H1 (cell line): Measurements from ENCODE around the gene HRH2. TPM values are rescaled to one million over a fixed set of nuclear protein-coding genes. Genes with fewer than 3 reads are reported as not detected.

Experiments used
- CTCF ChIA-PET: fragments of 300-600 bp; sonication (Branson Sonifier 250); formaldehyde crosslinking; loops from one replicate; lab custom pipeline; 2021; ENCODE audit not compliant: partially characterized antibody; lab: Charles Lee
- POLR2A ChIA-PET: fragments of 300-600 bp; sonication (Branson Sonifier 250); formaldehyde crosslinking; loops from one replicate; lab custom pipeline; 2021; ENCODE audit warnings: inconsistent platforms; ENCODE audit not compliant: partially characterized antibody; lab: Charles Lee
- DNase-seq, 2 experiments: peaks; one replicate each; pipeline versions ENCODE4 v3.0.0 to v3.0.0-alpha.2; 2010 to 2022; ENCODE audit warnings: low spot score in 2 of 2, low read depth in 1 of 2, mixed read lengths in 1 of 2
- FAIRE-seq: peaks from 2 replicates; lab custom pipeline; 2011; peaks lifted over from hg19 to GRCh38; lab: Jason Lieb, UNC
- H2AFZ ChIP-seq: 2 replicates; pipeline ENCODE4 v1.8.1; 2012; ENCODE audit warnings: low read length, inconsistent platforms
- H2AK5ac ChIP-seq: 2 replicates; pipeline ENCODE4 v1.6.1; 2013; ENCODE audit warnings: low read depth, low read length
- H2BK120ac ChIP-seq: replicated peaks from 2 replicates; pipeline ENCODE3; 2013; ENCODE audit warnings: low read depth, low read length, inconsistent platforms
- H2BK12ac ChIP-seq: 2 replicates; pipeline ENCODE4 v1.6.1; 2013; ENCODE audit warnings: low read depth, low read length
- H2BK15ac ChIP-seq: 2 replicates; pipeline ENCODE4 v1.6.1; 2013; ENCODE audit warnings: low read length
- H2BK20ac ChIP-seq: 2 replicates; pipeline ENCODE4 v1.6.1; 2013; ENCODE audit warnings: low read length
- H2BK5ac ChIP-seq: 2 replicates; pipeline ENCODE4 v1.6.1; 2013; ENCODE audit warnings: low read depth, low read length
- H3K14ac ChIP-seq: 2 replicates; pipeline ENCODE4 v1.6.1; 2013; ENCODE audit warnings: inconsistent platforms; ENCODE audit not compliant: insufficient read length
- H3K18ac ChIP-seq: 2 replicates; pipeline ENCODE4 v1.6.1; 2013; ENCODE audit warnings: low read length; ENCODE audit errors: extremely low read depth
- H3K23ac ChIP-seq: 2 replicates; pipeline ENCODE4 v1.6.1; 2013; ENCODE audit warnings: inconsistent platforms; ENCODE audit not compliant: insufficient read length
- H3K23me2 ChIP-seq: 2 replicates; pipeline ENCODE4 v1.6.1; 2013; ENCODE audit warnings: low read depth, low read length
- H3K27ac ChIP-seq: 2 replicates; pipeline ENCODE4 v1.6.1; 2011; ENCODE audit warnings: low read depth, low read length, inconsistent platforms
- H3K27me3 ChIP-seq, 4 experiments: replicated peaks in 1 of 4; 1 replicate in 1 of 4; 2 replicates in 3 of 4; pipeline versions ENCODE4 v1.6.1 to v1.8.1; 2011 to 2013; ENCODE audit warnings: low read length in 3 of 4, mild to moderate bottlenecking in 3 of 4, inconsistent platforms in 2 of 4, mixed read lengths in 2 of 4, moderate library complexity in 1 of 4; ENCODE audit not compliant: control insufficient read depth in 3 of 4, insufficient read depth in 3 of 4; ENCODE audit errors: extremely low read depth in 1 of 4
- H3K36me3 ChIP-seq, 4 experiments: 2 replicates each; pipeline versions ENCODE4 v1.6.1 to v1.8.1; 2011 to 2013; ENCODE audit warnings: mild to moderate bottlenecking in 4 of 4, low read length in 3 of 4, moderate library complexity in 2 of 4, control low read depth in 1 of 4, inconsistent platforms in 1 of 4; ENCODE audit not compliant: insufficient read depth in 4 of 4, control insufficient read depth in 2 of 4
- H3K4ac ChIP-seq: replicated peaks from 2 replicates; pipeline ENCODE3; 2013; ENCODE audit warnings: low read length, low read depth, mixed read lengths, inconsistent platforms; ENCODE audit not compliant: insufficient read length
- H3K4me1 ChIP-seq, 4 experiments: replicated peaks in 1 of 4; 1 replicate in 1 of 4; 2 replicates in 3 of 4; pipeline versions ENCODE4 v1.6.1 to v1.8.1; 2011 to 2013; ENCODE audit warnings: low read length in 3 of 4, inconsistent platforms in 2 of 4, mixed read lengths in 1 of 4; ENCODE audit not compliant: insufficient read depth in 4 of 4, control insufficient read depth in 3 of 4
- H3K4me2 ChIP-seq, 2 experiments: 2 replicates each; pipeline versions ENCODE4 v1.6.1 to v1.8.1; 2011 to 2013; ENCODE audit warnings: low read depth in 2 of 2, low read length in 2 of 2, control low read depth in 1 of 2, inconsistent platforms in 1 of 2, mild to moderate bottlenecking in 1 of 2; ENCODE audit not compliant: insufficient read depth in 1 of 2
- H3K4me3 ChIP-seq, 4 experiments: fragments of 200-600, 300-600 bp in 1 of 4; sonication (generic), shearing (Covaris generic), sonication (Bioruptor Twin) in 1 of 4; 2 replicates each; pipeline versions ENCODE4 v1.5.1 to v1.8.1; 2011 to 2016; ENCODE audit warnings: low read length in 4 of 4, low read depth in 3 of 4, control low read depth in 2 of 4, inconsistent platforms in 2 of 4, mild to moderate bottlenecking in 2 of 4, mixed read lengths in 1 of 4, moderate library complexity in 1 of 4; ENCODE audit not compliant: insufficient read depth in 2 of 4; ENCODE audit errors: extremely low read depth in 1 of 4
- H3K56ac ChIP-seq: replicated peaks from 2 replicates; pipeline ENCODE3; 2013; ENCODE audit warnings: low read depth, mild to moderate bottlenecking, mixed read lengths, low read length, inconsistent platforms; ENCODE audit not compliant: insufficient read length
- H3K79me1 ChIP-seq: 2 replicates; pipeline ENCODE4 v1.6.1; 2013; ENCODE audit warnings: low read depth, low read length, control low read depth
- H3K79me2 ChIP-seq, 2 experiments: 2 replicates each; pipeline versions ENCODE4 v1.6.1 to v1.8.1; 2012 to 2013; ENCODE audit warnings: low read length in 2 of 2, mild to moderate bottlenecking in 2 of 2, inconsistent platforms in 1 of 2; ENCODE audit not compliant: insufficient read depth in 2 of 2, control insufficient read depth in 1 of 2
- H3K9ac ChIP-seq, 4 experiments: replicated peaks in 1 of 4; 1 replicate in 1 of 4; 2 replicates in 3 of 4; pipeline versions ENCODE4 v1.6.1 to v1.8.1; 2011 to 2013; ENCODE audit warnings: low read depth in 3 of 4, low read length in 3 of 4, control low read depth in 2 of 4, mild to moderate bottlenecking in 2 of 4, moderate library complexity in 2 of 4, inconsistent platforms in 1 of 4; ENCODE audit errors: extremely low read depth in 1 of 4
- H3K9me3 ChIP-seq, 2 experiments: 2 replicates each; pipeline versions ENCODE4 v1.6.1 to v1.8.1; 2012 to 2013; ENCODE audit warnings: mild to moderate bottlenecking in 2 of 2, moderate library complexity in 2 of 2, control low read depth in 1 of 2, inconsistent platforms in 1 of 2, low read depth in 1 of 2, low read length in 1 of 2, mixed read lengths in 1 of 2; ENCODE audit not compliant: insufficient read depth in 2 of 2
- H4K20me1 ChIP-seq, 2 experiments: replicated peaks in 1 of 2; 2 replicates each; pipeline versions ENCODE3 to v1.8.1; 2011 to 2013; ENCODE audit warnings: inconsistent platforms in 2 of 2, low read length in 2 of 2, mild to moderate bottlenecking in 1 of 2; ENCODE audit not compliant: insufficient read depth in 2 of 2, control insufficient read depth in 1 of 2
- H4K5ac ChIP-seq: 2 replicates; pipeline ENCODE4 v1.6.1; 2013; ENCODE audit warnings: low read length, low read depth, mixed read lengths, inconsistent platforms; ENCODE audit not compliant: insufficient read length
- H4K8ac ChIP-seq: 2 replicates; pipeline ENCODE4 v1.8.0; 2013; ENCODE audit warnings: mild to moderate bottlenecking, moderate library complexity, low read length, inconsistent platforms; ENCODE audit not compliant: insufficient read depth; ENCODE audit errors: extremely low read depth
- H4K91ac ChIP-seq: replicated peaks from 2 replicates; pipeline ENCODE3; 2013; ENCODE audit warnings: low read length, mixed read lengths, inconsistent platforms; ENCODE audit not compliant: insufficient read length
- CBX5 ChIP-seq: fragments of 300-800, 300-1000 bp; sonication (generic); IDR thresholded peaks from 2 replicates; pipeline ENCODE4 v1.7.1; 2016; ENCODE audit warnings: antibody characterized with exemption, low read length, low read depth
- CBX8 ChIP-seq: fragments of 300-800, 300-1000 bp; sonication (generic); IDR thresholded peaks from 2 replicates; pipeline ENCODE4 v1.7.1; 2016; ENCODE audit warnings: low read depth, low read length, borderline replicate concordance
- EZH2 ChIP-seq: fragments of 200-600 bp; sonication (generic); IDR thresholded peaks from 2 replicates; pipeline ENCODE4 v1.7.1; 2012; ENCODE audit warnings: low read depth, mild to moderate bottlenecking, moderate library complexity, low read length, inconsistent platforms; ENCODE audit not compliant: severe bottlenecking
- GTF2F1 ChIP-seq: IDR thresholded peaks from 2 replicates; pipeline ENCODE4 v1.6.1; 2012; ENCODE audit warnings: low read depth, low read length, improper control_type of control experiment, borderline replicate concordance
- HDAC6 ChIP-seq: IDR thresholded peaks from one replicate; pipeline ENCODE4 v1.7.1; 2012; ENCODE audit warnings: low read depth, mild to moderate bottlenecking, inconsistent platforms, low read length, moderate library complexity
- JUN ChIP-seq: IDR thresholded peaks from 2 replicates; pipeline ENCODE4 v1.6.1; 2011; ENCODE audit warnings: low read depth, mild to moderate bottlenecking, improper control_type of control experiment, low read length
- NANOG ChIP-seq: IDR thresholded peaks from 2 replicates; pipeline ENCODE4 v1.6.1; 2011; ENCODE audit warnings: low read length, low read depth, mild to moderate bottlenecking, inconsistent platforms; ENCODE audit not compliant: insufficient read depth, poor library complexity, severe bottlenecking
- RBBP5 ChIP-seq: IDR thresholded peaks from 2 replicates; pipeline ENCODE4 v1.7.1; 2012; ENCODE audit warnings: low read depth, mild to moderate bottlenecking, inconsistent platforms, low read length, moderate library complexity, borderline replicate concordance
- SAP30 ChIP-seq: fragments of 300-600 bp; sonication (generic); IDR thresholded peaks from 2 replicates; pipeline ENCODE4 v1.7.1; 2012; ENCODE audit warnings: low read length, moderate library complexity, mild to moderate bottlenecking, inconsistent platforms; ENCODE audit not compliant: insufficient read depth, insufficient replicate concordance
- SP1 ChIP-seq: IDR thresholded peaks from 2 replicates; pipeline ENCODE4 v1.6.1; 2011; ENCODE audit warnings: low read depth, low read length
- TAF1 ChIP-seq: IDR thresholded peaks from 2 replicates; pipeline ENCODE4 v1.6.1; 2011; ENCODE audit warnings: mild to moderate bottlenecking, low read depth, low read length
- TCF12 ChIP-seq: IDR thresholded peaks from 2 replicates; pipeline ENCODE4 v1.6.1; 2011; ENCODE audit warnings: low read depth, mild to moderate bottlenecking, low read length
- TEAD4 ChIP-seq: IDR thresholded peaks from 2 replicates; pipeline ENCODE4 v1.6.1; 2012; ENCODE audit warnings: low read depth, low read length, inconsistent platforms, mixed read lengths
- WGBS, 2 experiments: shearing (Covaris generic) in 1 of 2; methylation state at CpG; one replicate each; pipeline versions ENCODE4 v1.1.6 to v1.1.7; 2013 to 2015; ENCODE audit warnings: low lambda C conversion rate in 2 of 2, mixed read lengths in 2 of 2, inconsistent platforms in 1 of 2, low coverage in 1 of 2, missing lambda C conversion rate in 1 of 2; ENCODE audit not compliant: insufficient replicate concordance in 2 of 2, insufficient coverage in 1 of 2, insufficient read length in 1 of 2; ENCODE audit errors: extremely low coverage in 1 of 2, missing lambda C conversion rate in 1 of 2; 5-methylcytosine and 5-hydroxymethylcytosine counted together
- polyA plus RNA-seq, 7 experiments: library from polyadenylated mRNA; depleted of rRNA in 3 of 7; stranded (reverse) in 5 of 7; unstranded in 2 of 7; fragments of >200 nt in 5 of 7; fragments of 200-250 nt in 2 of 7; gene quantifications; 1 replicate in 5 of 7; 2 replicates in 1 of 7; 4 replicates in 1 of 7; pipeline versions ENCODE4 v1.2.1 to v1.2.3, GENCODE V29; 2011 to 2013; ENCODE audit warnings: missing spikeins in 2 of 7, mixed read lengths in 2 of 7
- total RNA-seq: library from RNA; stranded (reverse); fragmentation: NEBNext Ultra II Directional; extraction: Animal tissue kit (Norgen Biotek cat#: 25700); gene quantifications from 2 replicates; pipeline ENCODE4 v1.2.1, GENCODE V29; 2021

Gene HRH2
- total and polyA plus RNA-seq, 2 of the 8 experiments (the other 6 are each of a cell fraction or from before 2014, with no cell fraction given): 7.8 to 8.1 TPM

GRCh38 chr5:175717837-175718236, 60.0 kb downstream of the HRH2 start:
- Histone ChIP-seq H2BK20ac (no peak overlapping the region), H3K79me1 (no peaks in the 10 kb centered on the region), H3K79me2 (no peaks in the 10 kb centered on the region), H3K4ac (no peak overlapping the region), H4K8ac (no peak overlapping the region), H4K20me1 (no peaks in the 10 kb centered on the region), H2BK15ac (no peak overlapping the region), H2AK5ac (no peak overlapping the region), H3K4me1 (no peaks in the 10 kb centered on the region), H3K18ac (no peak overlapping the region; the same call in 1 of the 2 replicates), H3K27ac (no peak overlapping the region), H3K14ac (no peak overlapping the region), H3K56ac (no peak overlapping the region), H3K27me3 (no peaks in the 10 kb centered on the region), H2BK12ac (no peak overlapping the region), H3K9ac (no peak overlapping the region), H3K36me3 (peaks cover 0 to 3% (median 0%) of the 10 kb centered on the region in 4 experiments; a peak in 2 of 8 replicates), H2BK5ac (no peak overlapping the region), H2BK120ac (no peak overlapping the region), H4K5ac (no peak overlapping the region), H3K4me3 (no peak overlapping the region), H4K91ac (no peak overlapping the region), H3K23ac (no peak overlapping the region), H3K23me2 (no peaks in the 10 kb centered on the region), H3K4me2 (no peak overlapping the region), H3K9me3 (peaks cover 9 to 16% of the 10 kb centered on the region in 2 experiments), H2AFZ (no peak overlapping the region)
- ChIA-PET CTCF (interaction anchor here (0.6 to 4.1 kb wide), 47 partner anchors 8 to 930 kb away, joined by 3 to 199 read pairs (median 5); partner anchors contain the start of gene HRH2), POLR2A (no interaction called here)
- WGBS, 2 experiments: 88% methylated on average over 3 of the region's 3 CpGs; no CpG with 5 or more reads in 1 of the 2 experiments
- DNase-seq (no peak), FAIRE-seq (no peak)
- TF ChIP-seq SAP30 (no peak), CBX8 (no peak), RBBP5 (no peak), GTF2F1 (no peak), JUN (no peak), TEAD4 (no peak), TAF1 (no peak), CBX5 (no peak), SP1 (no peak), HDAC6 (no peak), EZH2 (no peak), NANOG (no peak), TCF12 (no peak)
